Right lobe of liver (tissue), 6 donors: ENCODE data around the gene PRR19. TPM values are rescaled to one million over a fixed set of nuclear protein-coding genes. Genes with fewer than 3 reads are reported as not detected.

Experiments used
- ATAC-seq, 4 donors: fragments of 200-7000 bp; cut with Tn5 transposase; one replicate each; pipeline ENCODE4 v1.9.1; 2020; ENCODE audit warnings: mild to moderate bottlenecking in 4 of 4, moderate library complexity in 4 of 4
- DNase-seq, 3 donors: peaks; one replicate each; pipeline ENCODE4 v3.0.0-alpha.2; 2020
- H3K27ac ChIP-seq, 3 donors: fragments of 200-600 bp; one replicate each; pipeline ENCODE4 v1.8.0; 2022
- H3K27me3 ChIP-seq, 2 donors: fragments of 200-600 bp; one replicate each; pipeline ENCODE4 v1.8.0; 2022
- H3K36me3 ChIP-seq, 4 donors: fragments of 200-600 bp; sonication (generic) in 1 of 4; one replicate each; pipeline versions ENCODE4 v1.5.1 to v1.8.0; 2017 to 2022; ENCODE audit warnings: control low read depth in 1 of 4
- H3K4me1 ChIP-seq, 4 donors: fragments of 200-600 bp; sonication (generic) in 1 of 4; one replicate each; pipeline versions ENCODE4 v1.5.1 to v1.8.0; 2017 to 2022; ENCODE audit warnings: control low read depth in 1 of 4
- H3K4me3 ChIP-seq, 3 donors: fragments of 200-600 bp; one replicate each; pipeline ENCODE4 v1.8.0; 2022
- H3K9me3 ChIP-seq, 4 donors: fragments of 200-600 bp; sonication (generic) in 1 of 4; one replicate each; pipeline versions ENCODE4 v1.5.1 to v1.8.0; 2017 to 2022; ENCODE audit warnings: control low read depth in 1 of 4
- CTCF ChIP-seq, 4 donors: fragments of 200-600 bp in 3 of 4; fragments of 450-650 bp in 1 of 4; IDR thresholded peaks; one replicate each; pipeline versions ENCODE4 v1.5.1 to v1.8.0; 2016 to 2022; ENCODE audit warnings: antibody characterized with exemption in 4 of 4, mild to moderate bottlenecking in 2 of 4
- POLR2A ChIP-seq: fragments of 450-650 bp; IDR thresholded peaks from one replicate; pipeline ENCODE4 v1.6.1; 2017; ENCODE audit warnings: antibody characterized with exemption, mild to moderate bottlenecking
- WGBS: methylation state at CpG from one replicate; pipeline ENCODE4 v1.1.6; 2018; ENCODE audit warnings: low coverage, low lambda C conversion rate; ENCODE audit not compliant: insufficient coverage; ENCODE audit errors: missing lambda C conversion rate; 5-methylcytosine and 5-hydroxymethylcytosine counted together
- intact Hi-C, 2 donors: fragments of 100-400 bp; cut with DNase I; formaldehyde crosslinking; loops; one replicate each; pipeline versions ENCODE4 v1.11.2 to v1.14.1; 2022
- total RNA-seq, 6 experiments: library from RNA; depleted of rRNA in 2 of 6; stranded (reverse); fragments of >200 nt in 2 of 6; fragmentation: NEBNext Ultra II Directional in 3 of 6; extraction: Animal tissue kit (Norgen Biotek cat#: 25700) in 3 of 6; gene quantifications; one replicate each; pipeline versions ENCODE4 v1.1.0 to v1.2.4, GENCODE V29; 2016 to 2023
- donor health status: DM: no; HTN: yes; CAD: no.
- donor health status: DM: no; HTN: no; CAD: no.
- donor health status: DM: no; HTN: no; CAD: no.
- donor health status: DM: no; HTN: yes; CAD: no.
- donor health status: DM: no; HTN: yes; CAD: no.

The PRR19 gene
- total RNA-seq, 6 experiments from 2014 or later = 0.18 to 0.74 (median 0.21) TPM

- intact Hi-C loops = no loop called here
- Histone ChIP-seq H3K36me3 (peaks cover 0 to 25% (median 8%) of the 10 kb centered on the region in 4 donors), H3K27me3 (no peaks in the 10 kb centered on the region), H3K27ac (no peak overlapping the region), H3K9me3 (no peaks in the 10 kb centered on the region), H3K4me1 (peaks cover 0 to 34% (median 11%) of the 10 kb centered on the region in 4 donors), H3K4me3 (no peak overlapping the region)
- no peak for TF ChIP-seq POLR2A
- no peak for TF ChIP-seq CTCF (IDR thresholded peaks at IDR 0.05)
- DNase-seq (no peak), ATAC-seq (no peak)
- 87% methylated on average over 10 of the region's 22 CpGs for WGBS
Observed at GRCh38 chr19:42274065-42274682, 27.8 kb upstream of the PRR19 start.

- Histone ChIP-seq H3K9me3 (no peaks in the 10 kb centered on the region), H3K4me1 (peaks cover 0 to 39% (median 15%) of the 10 kb centered on the region in 4 donors), H3K4me3 (no peak overlapping the region), H3K36me3 (peaks cover 0 to 25% (median 8%) of the 10 kb centered on the region in 4 donors), H3K27me3 (no peaks in the 10 kb centered on the region), H3K27ac (no peak overlapping the region)
- intact Hi-C loops = no loop called here
- DNase-seq = no peak
- 66% methylated on average over 3 of the region's 7 CpGs for WGBS
- TF ChIP-seq CTCF (IDR thresholded peaks at IDR 0.05) (no peak), POLR2A (no peak)
- no peak for ATAC-seq
Observed at GRCh38 chr19:42275103-42275502, 26.8 kb upstream of the PRR19 start.

GRCh38 chr19:42275517-42275916, 26.4 kb upstream of the PRR19 start:
- no peak overlapping the region for H3K4me3 ChIP-seq
- DNase-seq (no peak), ATAC-seq (no peak)
- H3K4me1 ChIP-seq = peaks cover 0 to 37% (median 15%) of the 10 kb centered on the region in 4 donors
- no peaks in the 10 kb centered on the region for H3K27me3 ChIP-seq
- TF ChIP-seq POLR2A (no peak), CTCF (IDR thresholded peaks at IDR 0.05) (no peak)
- H3K36me3 ChIP-seq = peaks cover 0 to 25% (median 8%) of the 10 kb centered on the region in 4 donors
- WGBS = 90% methylated on average over 1 of the region's 3 CpGs
- no peak overlapping the region for H3K27ac ChIP-seq
- no peaks in the 10 kb centered on the region for H3K9me3 ChIP-seq
- intact Hi-C loops = no loop called here

GRCh38 chr19:42276284-42276683, 25.6 kb upstream of the PRR19 start:
- TF ChIP-seq CTCF (IDR thresholded peaks at IDR 0.05) (no peak), POLR2A (no peak)
- no peak overlapping the region for H3K27ac ChIP-seq
- WGBS = 50% methylated on average over 1 of the region's 3 CpGs
- H3K27me3 ChIP-seq = no peaks in the 10 kb centered on the region
- no peaks in the 10 kb centered on the region for H3K9me3 ChIP-seq
- DNase-seq (no peak), ATAC-seq (no peak)
- intact Hi-C loops = no loop called here
- H3K36me3 ChIP-seq = peaks cover 0 to 25% (median 8%) of the 10 kb centered on the region in 4 donors
- no peak overlapping the region for H3K4me3 ChIP-seq
- peaks cover 0 to 35% (median 17%) of the 10 kb centered on the region in 4 donors for H3K4me1 ChIP-seq
